Loucy (cell line): Measurements from ENCODE around the gene SNX19.

Experiments
- H2AFZ ChIP-seq: fragments of 200-600 bp; sonication (generic); 2 replicates; pipeline ENCODE4 v1.6.0; 2016; ENCODE audit warnings: antibody characterized with exemption, mild to moderate bottlenecking, low read length, moderate library complexity
- H3F3A ChIP-seq: fragments of 200-600 bp; 2 replicates; pipeline ENCODE4 v1.6.0; 2016; ENCODE audit warnings: antibody characterized with exemption, low read depth, mild to moderate bottlenecking
- H3K27me3 ChIP-seq: fragments of 200-600 bp; sonication (generic); 2 replicates; pipeline ENCODE4 v1.6.1; 2014; ENCODE audit warnings: low read length, mild to moderate bottlenecking; ENCODE audit not compliant: insufficient read depth, poor library complexity, severe bottlenecking
- H3K36me3 ChIP-seq: fragments of 200-600 bp; sonication (generic); 2 replicates; pipeline ENCODE4 v1.6.1; 2016; ENCODE audit warnings: low read length; ENCODE audit not compliant: insufficient read depth
- H3K4me1 ChIP-seq: fragments of 200-600 bp; sonication (generic); 2 replicates; pipeline ENCODE4 v1.5.1; 2014; ENCODE audit warnings: low read length, mild to moderate bottlenecking; ENCODE audit not compliant: insufficient read depth, poor library complexity, severe bottlenecking
- H3K4me2 ChIP-seq: fragments of 200-600 bp; sonication (generic); 2 replicates; pipeline ENCODE4 v1.6.0; 2014; ENCODE audit warnings: antibody characterized with exemption, low read length, low read depth, mild to moderate bottlenecking; ENCODE audit not compliant: poor library complexity, severe bottlenecking
- H3K4me3 ChIP-seq: fragments of 200-600 bp; sonication (generic); 2 replicates; pipeline ENCODE4 v1.5.1; 2014; ENCODE audit warnings: low read length, mild to moderate bottlenecking, mixed read lengths; ENCODE audit not compliant: poor library complexity, severe bottlenecking
- H3K79me2 ChIP-seq: fragments of 200-600 bp; sonication (generic); 2 replicates; pipeline ENCODE4 v1.6.1; 2014; ENCODE audit warnings: low read length; ENCODE audit not compliant: insufficient read depth
- H3K9ac ChIP-seq: fragments of 200-600 bp; sonication (generic); 2 replicates; pipeline ENCODE4 v1.6.0; 2014; ENCODE audit warnings: mild to moderate bottlenecking, low read depth, low read length, moderate library complexity; ENCODE audit not compliant: poor library complexity, severe bottlenecking
- H3K9me2 ChIP-seq: fragments of 200-600 bp; sonication (generic); replicated peaks from 2 replicates; pipeline ENCODE4 v1.6.1; 2016; ENCODE audit warnings: low read depth, low read length, mixed read lengths
- H3K9me3 ChIP-seq: fragments of 200-600 bp; sonication (generic); 2 replicates; pipeline ENCODE4 v1.6.1; 2014; ENCODE audit warnings: mild to moderate bottlenecking, antibody characterized with exemption, low read length, low read depth; ENCODE audit not compliant: insufficient read depth
- H4K20me1 ChIP-seq: fragments of 200-600 bp; sonication (generic); 2 replicates; pipeline ENCODE4 v1.6.0; 2014; ENCODE audit warnings: antibody characterized with exemption, low read length, mild to moderate bottlenecking; ENCODE audit not compliant: insufficient read depth, poor library complexity, severe bottlenecking
- CTCF ChIP-seq: fragments of 200-600 bp; sonication (generic); conservative IDR thresholded peaks from 2 replicates; pipeline ENCODE4 v1.5.1; 2014; ENCODE audit warnings: mild to moderate bottlenecking, antibody characterized with exemption, low read length
- EZH2phosphoT487 ChIP-seq: fragments of 200-600 bp; IDR thresholded peaks from 2 replicates; pipeline ENCODE4 v1.6.1; 2018; ENCODE audit warnings: antibody characterized with exemption, mild to moderate bottlenecking, moderate library complexity, borderline replicate concordance

SNX19 gene

DNA sequence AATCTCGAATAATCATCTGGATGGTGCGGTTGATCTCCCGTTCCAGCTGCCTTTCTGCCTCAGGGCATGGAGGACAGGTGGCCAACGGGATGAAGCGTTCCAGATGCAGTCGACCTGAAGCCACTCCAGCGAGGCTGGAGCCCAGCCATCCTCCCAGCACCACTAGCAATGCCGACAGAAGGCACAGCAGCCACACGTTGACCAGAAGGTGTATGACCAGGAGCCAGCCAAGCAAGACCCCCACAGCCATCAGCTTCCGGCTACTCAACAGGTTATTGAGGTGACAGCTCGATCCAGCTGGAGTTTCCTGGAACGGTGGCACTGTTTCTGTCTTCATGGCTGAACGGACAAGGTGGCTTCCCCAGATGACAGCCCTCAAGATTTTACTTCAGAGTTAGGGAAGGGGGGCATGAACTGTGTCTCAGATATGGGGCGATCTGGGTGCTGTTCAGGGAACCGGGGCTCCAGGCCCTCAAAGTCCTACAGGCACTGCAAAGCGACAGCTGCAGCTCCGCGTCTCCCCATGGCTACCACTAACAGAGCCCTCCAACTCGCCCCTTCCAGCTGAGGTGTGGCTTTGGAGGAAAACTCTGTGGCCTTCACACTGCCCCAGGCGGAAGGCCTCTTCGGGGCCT, 559 bp downstream of the SNX19 start:
- Histone ChIP-seq H3F3A (no peaks in the 10 kb centered on the region), H3K4me1 (peaks cover 16% of the 10 kb centered on the region), H3K36me3 (no peaks in the 10 kb centered on the region), H3K4me2 (peak overlapping the region; percentile 91), H3K79me2 (peaks cover 20% of the 10 kb centered on the region), H3K9me2 (no peaks in the 10 kb centered on the region), H2AFZ (peak overlapping the region; percentile 99), H3K9me3 (no peaks in the 10 kb centered on the region), H4K20me1 (peaks cover 8% of the 10 kb centered on the region), H3K27me3 (no peaks in the 10 kb centered on the region), H3K4me3 (peak overlapping the region; percentile 95), H3K9ac (peak overlapping the region; percentile 95)
- TF ChIP-seq EZH2phosphoT487 (no peak), CTCF (no peak)

- peaks cover 16% of the 10 kb centered on the region for H3K4me1 ChIP-seq
Observed at GRCh38 chr11:130913268-130913667, 3.0 kb downstream of the SNX19 start.

GRCh38 chr11:130912552-130912951, 3.7 kb downstream of the SNX19 start:
- no peaks in the 10 kb centered on the region for H3K9me3 ChIP-seq
- H3K9ac ChIP-seq, result no peak overlapping the region
- H3K9me2 ChIP-seq, result no peaks in the 10 kb centered on the region
- peaks cover 20% of the 10 kb centered on the region for H3K79me2 ChIP-seq
- peaks cover 16% of the 10 kb centered on the region for H3K4me1 ChIP-seq
- no peaks in the 10 kb centered on the region for H3K27me3 ChIP-seq
- H2AFZ ChIP-seq, result no peak overlapping the region
- no peaks in the 10 kb centered on the region for H3K36me3 ChIP-seq
- no peaks in the 10 kb centered on the region for H3F3A ChIP-seq
- no peak overlapping the region for H3K4me3 ChIP-seq
- TF ChIP-seq CTCF (no peak), EZH2phosphoT487 (no peak)
- no peak overlapping the region for H3K4me2 ChIP-seq
- peaks cover 8% of the 10 kb centered on the region for H4K20me1 ChIP-seq

More at GRCh38 chr11:130913268-130913667, 3.0 kb downstream of the SNX19 start:
- peaks cover 20% of the 10 kb centered on the region for H3K79me2 ChIP-seq
- H3K4me2 ChIP-seq, result peak overlapping the region; percentile 22
- no peaks in the 10 kb centered on the region for H3K36me3 ChIP-seq
- H3K4me3 ChIP-seq, result no peak overlapping the region
- H3K9me2 ChIP-seq, result no peaks in the 10 kb centered on the region
- H3F3A ChIP-seq, result no peaks in the 10 kb centered on the region
- no peaks in the 10 kb centered on the region for H3K9me3 ChIP-seq
- H4K20me1 ChIP-seq, result peaks cover 8% of the 10 kb centered on the region
- no peak overlapping the region for H2AFZ ChIP-seq
- H3K9ac ChIP-seq, result no peak overlapping the region
- TF ChIP-seq CTCF (no peak), EZH2phosphoT487 (no peak)
- no peaks in the 10 kb centered on the region for H3K27me3 ChIP-seq
